COLO829 (cell line): ENCODE results near the gene VWA3A.
"Not testable (repeated sequence)": the region's sequence is repeated elsewhere in the genome, so short reads cannot be mapped to it uniquely, and the experiment has no call there.

Source experiments
- DNase-seq: peaks from one replicate; pipeline ENCODE4 v3.0.0; 2012; ENCODE audit warnings: low spot score

The VWA3A gene, protein sequence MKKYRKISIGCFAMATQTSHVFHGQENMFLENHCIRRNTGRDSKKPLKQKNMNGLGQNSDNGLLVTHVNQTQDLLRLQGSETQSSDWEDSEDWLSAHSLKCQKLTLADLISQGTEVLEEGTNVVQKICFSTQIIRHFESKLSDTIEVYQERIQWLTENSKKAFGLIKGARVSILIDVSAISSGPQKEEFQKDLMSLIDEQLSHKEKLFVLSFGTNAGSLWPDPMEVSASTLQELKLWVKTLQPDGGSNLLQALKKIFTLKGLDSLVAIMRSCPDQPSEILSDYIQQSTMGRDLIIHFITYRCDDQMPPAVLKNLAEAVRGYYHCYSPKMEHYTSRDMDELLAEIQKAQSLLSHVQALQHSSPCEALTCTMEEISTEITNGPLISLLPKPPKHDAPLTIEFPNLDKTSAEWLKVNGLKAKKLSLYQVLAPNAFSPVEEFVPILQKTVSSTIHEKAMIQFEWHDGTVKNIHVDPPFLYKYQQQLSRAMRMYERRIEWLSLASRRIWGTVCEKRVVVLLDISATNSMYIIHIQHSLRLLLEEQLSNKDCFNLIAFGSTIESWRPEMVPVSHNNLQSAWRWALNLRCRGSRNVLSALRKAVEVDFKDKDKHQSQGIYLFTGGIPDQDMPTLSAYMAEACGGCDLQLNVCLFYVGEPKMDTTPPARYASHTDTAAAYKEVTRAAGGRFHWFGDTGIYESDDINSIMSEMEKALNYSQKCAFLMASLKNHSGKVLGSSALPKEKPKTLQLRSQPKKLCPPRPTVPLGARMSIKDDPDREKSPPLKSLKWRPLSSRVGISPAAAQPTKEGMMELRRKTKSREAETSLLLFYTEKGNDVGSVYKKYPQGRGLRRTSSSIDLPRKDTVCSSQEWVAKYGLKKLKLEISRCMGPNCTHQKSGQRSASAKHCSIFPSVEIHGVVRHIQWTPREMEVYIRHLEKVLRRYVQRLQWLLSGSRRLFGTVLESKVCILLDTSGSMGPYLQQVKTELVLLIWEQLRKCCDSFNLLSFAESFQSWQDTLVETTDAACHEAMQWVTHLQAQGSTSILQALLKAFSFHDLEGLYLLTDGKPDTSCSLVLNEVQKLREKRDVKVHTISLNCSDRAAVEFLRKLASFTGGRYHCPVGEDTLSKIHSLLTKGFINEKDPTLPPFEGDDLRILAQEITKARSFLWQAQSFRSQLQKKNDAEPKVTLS

DNA sequence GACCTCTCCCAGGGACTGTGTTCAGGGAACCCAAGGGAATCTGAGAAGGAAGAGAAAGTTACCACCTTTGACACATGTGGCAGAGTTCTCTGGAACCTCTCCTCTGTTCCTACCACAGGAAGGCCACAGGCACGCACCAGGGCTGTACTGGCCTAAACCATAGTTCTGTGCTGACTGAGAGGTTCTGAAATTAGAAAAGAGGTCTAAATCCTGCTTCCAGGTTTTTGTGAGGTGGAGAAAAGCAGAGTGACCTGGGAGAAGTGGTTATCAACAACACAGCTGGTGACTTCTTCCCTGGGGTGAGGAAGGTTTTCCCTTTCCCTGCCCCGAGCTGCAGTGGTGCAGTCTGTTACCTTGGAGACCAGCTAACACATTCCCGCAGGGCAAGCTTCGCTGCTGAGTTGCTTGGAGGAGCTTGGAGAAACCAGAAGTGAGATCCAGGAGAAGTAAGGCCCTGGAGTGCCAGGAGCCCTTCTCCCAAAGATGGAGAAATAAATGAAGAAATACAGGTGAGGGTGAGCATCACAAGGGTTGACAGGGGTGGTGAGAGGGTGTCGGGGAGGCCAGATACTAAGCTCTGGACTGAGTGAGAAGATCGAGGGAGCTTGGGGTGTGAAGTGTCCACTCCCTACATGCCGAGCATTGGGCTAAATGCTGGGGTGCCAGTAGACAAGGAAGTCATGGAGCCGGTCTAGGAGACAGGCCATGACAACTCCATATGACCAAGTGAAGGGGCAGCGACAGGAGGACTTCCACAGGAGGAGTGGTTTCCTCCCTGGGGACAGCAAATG is at the start of gene VWA3A:
Gene VWA3A, plus strand, starts transcription at position 399 of the 791 bp plus-strand sequence. Its CDS starts 97 bp downstream, at position 496.
- DNase-seq: no peak

DNA sequence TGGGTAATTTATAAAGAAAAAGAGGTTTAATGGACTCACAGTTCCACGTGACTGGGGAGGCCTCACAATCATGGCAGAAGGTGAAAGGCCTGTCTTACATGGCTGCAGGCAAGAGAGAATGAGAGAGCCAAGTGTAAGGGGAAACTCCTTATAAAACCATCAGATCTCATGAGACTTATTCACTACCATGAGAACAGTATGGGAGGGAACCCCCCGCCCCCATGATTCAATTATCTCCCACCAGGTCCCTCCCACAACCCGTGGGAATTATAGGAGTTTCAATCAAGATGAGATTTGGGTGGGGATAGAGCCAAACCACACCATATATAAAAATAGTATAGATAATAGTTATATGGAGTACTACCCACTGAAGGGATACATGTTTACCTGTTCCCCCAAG is 48.5 kb upstream of the VWA3A start:
- DNase-seq: not testable (repeated sequence)

DNA sequence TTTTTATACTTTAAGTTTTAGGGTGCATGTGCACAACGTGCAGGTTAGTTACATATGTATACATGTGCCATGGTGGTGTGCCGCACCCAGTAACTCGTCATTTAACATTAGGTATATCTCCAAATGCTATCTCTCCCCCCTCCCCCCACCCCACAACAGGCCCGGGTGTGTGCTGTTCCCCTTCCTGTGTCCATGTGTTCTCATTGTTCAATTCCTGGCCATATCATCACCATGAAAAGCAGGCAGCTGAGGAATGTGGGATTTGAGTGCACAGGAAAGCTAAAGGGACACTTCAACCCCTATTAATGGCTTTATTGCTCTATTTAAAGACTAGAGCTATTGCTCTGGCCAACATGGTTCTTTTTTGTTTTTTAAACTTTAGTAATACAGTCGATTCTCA is 46.5 kb upstream of the VWA3A start:
- not testable (repeated sequence) for DNase-seq

DNA sequence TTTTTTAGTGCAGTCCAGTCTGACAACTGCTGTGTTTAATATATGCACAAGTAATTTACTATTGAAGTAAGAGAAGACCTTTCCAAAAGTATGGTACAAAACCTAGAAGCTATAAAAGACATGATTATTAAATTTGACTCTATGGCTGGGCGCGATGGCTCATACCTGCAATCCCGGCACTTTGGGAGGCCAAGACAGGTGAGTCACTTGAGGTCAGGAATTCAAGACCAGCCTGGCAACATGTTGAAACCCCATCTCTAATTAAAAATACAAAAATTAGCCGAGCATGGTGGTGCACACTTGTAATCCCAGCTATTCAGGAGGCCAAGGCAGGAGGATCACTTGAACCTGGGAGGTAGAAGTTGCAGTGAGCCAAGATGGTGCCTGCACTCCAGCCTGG is 41.4 kb upstream of the VWA3A start:
- DNase-seq: no peak

DNA sequence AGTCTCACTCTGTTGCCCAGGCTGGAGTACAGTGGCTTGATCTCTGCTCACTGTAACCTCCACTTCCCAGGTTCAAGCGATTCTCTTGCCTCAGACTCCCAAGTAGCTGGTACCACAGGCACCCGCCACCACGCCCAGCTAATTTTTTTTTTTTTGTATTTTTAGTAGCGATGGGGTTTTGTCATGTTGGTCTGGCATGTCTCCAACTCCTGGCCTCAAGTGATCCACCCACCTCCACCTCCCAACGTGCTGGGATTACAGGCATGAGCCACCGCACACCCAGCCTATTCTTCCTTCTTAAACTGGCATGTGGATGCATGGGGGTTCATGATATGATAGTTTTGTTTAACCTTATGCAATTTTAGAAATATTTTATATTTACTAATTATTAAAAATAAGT is 39.4 kb upstream of the VWA3A start:
- no peak for DNase-seq

DNA sequence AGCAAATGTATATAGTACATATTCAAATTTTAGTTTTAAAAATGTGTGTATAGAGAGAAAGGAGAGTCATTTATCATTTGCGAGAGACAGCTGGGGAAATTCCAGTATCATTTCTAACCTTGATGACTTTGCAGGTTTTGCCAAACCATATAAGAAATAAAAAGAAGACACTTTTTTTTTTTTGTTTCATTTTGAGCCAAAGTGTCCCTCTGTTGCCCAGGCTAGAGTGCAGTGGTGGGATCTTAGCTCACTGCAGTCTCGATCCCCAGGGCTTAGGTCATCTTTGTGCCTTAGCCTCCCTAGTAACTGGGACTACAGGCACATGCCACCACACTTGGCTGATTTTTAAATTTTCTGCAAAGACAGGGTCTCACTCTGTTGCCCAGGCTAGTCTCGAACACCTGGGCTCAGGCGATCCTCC is 38.4 kb upstream of the VWA3A start:
- DNase-seq: no peak

DNA sequence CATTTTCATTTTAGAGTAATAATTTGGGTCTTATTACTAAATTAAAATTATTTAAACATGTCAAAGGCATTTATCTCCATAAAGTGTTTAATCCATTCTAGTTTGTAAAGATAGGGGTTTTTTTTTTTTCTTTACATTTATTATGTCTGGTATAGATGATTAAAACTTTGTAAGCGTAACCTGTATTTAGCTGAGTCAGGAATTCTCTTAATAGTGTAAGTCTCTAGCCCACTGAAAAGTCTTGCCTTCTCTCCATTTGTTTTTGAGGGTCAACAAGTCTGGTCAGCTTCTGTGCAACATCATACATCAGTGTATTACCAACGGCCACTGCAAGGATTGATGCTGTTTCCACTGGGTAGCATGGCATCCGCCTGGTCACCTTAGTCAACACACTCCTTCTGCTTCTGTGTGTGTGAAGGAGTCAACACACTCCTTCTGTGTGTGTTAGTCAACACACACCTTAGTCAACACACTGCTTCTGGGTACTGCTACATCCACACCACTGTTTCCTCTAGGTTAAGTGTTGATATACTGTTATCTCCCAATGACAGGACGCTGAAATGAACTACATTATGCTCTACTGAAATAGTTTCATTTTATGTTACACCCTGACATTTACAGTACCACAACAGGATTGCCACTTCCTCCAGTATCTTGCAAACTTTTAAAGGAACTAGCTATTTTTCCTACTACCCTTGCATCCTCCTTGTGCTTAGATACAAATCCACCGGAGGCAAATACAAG is 37.3 kb upstream of the VWA3A start:
- no peak for DNase-seq

DNA sequence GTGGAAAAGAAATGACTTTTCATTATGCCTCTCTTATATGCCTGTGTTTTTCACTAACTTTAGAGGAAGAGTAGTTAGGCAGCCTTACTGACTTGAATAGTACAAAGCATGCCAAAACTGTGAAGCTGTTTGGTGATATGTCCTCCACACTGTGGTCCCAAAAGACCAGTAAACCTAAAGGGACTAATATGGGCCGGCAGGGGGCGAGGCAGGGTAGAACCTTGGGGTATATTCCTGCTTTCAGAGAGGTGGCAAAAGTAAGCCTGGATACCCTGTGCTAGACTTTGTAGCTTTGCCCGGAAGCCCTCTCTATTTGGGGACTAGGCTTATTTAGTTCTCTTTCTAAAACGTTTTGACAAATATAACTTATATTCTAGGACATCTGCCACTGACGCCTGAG is 36.5 kb upstream of the VWA3A start:
- DNase-seq: no peak

DNA sequence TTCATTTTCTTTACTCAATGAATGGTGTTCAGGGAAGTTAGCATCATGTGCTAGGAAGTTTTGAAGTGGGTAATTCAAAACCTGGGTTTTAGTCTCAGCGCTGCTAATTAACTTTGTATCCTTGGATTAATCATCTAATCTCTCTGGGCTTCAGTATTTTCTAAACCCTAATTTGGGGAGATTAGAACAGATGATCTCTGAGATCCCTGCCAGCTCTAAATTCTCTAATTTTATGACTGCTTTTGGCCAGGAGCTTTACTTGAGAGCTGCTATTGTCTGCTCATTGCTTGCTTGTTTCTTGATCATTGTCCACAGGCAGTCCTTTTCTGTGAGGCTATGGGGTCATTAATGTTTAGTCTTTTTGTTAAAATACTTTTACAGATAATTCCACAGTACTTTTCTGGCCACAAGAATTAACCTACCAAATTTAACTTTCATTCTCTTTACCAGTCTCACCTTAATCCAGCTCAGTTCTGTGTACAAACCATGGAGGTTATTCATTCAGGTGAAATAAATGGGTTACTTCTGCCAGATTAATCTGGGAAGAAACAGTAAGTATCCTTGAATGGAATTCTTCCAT is 28.4 kb upstream of the VWA3A start:
- no peak for DNase-seq

DNA sequence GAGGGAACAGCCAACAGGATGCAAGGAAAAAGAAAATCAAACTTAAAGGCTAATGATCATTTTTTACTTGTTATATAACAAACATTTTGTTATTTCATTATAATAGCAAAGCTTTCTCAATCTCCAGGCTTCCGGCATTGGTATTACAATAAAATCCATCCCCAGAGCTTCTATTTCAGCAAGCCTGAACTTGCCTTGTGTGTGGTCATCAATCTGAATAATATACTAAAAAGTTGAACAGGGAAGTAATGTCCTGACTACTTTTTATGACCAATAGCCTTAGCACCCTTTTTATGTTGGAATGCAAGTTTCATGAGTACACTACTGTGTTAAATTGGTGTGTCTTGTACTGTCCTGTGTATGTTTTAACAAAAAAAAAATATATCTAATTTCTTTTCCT is 27.1 kb upstream of the VWA3A start:
- DNase-seq: no peak

DNA sequence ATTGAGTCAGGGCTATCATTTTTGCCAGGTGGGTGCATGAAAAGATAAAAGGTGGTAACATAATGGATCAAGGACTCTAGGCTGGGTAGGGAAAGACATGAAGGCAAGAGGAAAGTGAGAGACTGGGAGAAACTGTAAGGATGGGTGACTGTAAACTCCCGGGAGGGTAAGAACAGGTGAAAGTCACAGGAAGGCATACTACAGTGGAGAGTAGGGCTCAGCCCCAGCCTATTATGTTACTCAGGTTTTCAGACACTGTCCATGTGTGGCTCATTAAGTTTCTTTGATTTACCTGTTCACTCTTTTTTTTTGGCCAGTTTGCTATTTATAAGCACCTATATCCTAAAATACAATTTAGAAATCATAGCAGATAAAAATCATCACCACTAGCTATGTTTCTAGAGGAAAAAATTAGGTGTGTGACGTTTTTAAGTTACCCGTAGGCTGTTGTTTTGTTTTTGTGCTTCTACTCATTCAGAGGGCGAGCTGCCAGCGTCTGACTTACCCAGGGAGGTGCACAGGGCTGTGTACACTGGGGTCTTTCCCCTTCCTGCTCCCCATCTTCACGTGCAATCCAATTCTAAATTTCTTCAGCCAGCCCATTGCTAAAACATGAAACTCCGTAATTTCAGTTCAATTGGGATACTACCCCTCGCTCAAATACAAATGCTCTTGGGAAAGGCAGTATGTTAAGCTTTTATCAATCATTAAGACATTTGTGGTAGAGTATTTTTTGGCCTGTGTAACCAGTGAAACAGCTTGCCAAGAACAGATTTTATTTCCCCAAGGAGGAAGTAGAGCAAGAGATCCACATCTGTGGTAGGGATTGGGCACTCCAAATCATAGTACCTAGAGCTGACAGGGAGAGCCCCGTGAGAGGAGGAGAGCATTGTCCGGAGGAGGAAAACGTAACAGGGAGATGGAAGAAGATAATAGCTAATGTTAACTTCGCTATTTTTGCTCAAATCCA is 21.7 kb upstream of the VWA3A start:
- no peak for DNase-seq

DNA sequence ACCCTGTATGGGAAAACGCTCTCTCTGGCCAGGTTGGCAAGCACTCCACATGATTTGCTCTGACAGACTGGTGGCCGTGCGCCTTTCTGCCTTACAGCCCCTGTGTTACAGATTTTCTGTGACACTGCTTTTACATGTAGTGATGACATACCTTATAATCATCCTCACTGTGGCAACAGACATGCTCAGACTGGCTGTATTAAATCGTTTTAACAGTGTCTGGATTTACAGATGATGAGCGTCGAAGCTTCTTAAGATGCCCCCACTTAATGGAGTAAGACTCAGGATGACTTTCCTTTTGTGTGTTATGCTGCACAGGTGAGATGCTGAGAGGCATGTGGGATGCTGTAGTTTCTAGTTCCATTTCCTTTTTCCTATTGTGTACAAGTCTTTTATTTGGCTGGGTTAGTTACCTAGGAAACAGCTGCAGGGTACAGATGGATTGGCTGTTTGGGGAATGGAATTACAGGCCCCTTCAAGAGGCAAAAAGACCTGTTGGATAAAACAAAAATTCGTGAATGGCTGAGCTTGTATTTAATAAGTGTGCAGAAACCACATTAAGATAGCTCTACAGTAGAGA is 20.9 kb upstream of the VWA3A start:
- DNase-seq: no peak

DNA sequence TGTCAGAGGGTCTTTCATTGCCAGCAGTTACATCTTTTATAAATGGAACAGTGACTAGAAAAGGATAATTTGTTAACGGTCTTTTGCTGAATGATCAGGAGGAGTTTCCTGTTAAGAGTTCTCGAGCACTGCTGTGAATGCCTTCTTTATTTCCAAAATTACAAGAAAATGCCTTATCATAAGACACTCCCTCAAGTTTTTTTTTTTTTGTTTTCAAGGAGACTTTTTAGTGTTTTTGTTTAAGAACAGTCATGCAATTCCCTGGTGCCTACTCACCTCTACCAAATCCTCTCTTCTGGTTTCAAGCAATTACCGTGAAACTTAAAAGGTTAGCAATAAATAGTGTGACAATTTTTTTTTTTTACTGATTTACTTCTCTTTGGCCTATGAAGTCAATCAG is 19.0 kb upstream of the VWA3A start:
- DNase-seq: peak; percentile 84

DNA sequence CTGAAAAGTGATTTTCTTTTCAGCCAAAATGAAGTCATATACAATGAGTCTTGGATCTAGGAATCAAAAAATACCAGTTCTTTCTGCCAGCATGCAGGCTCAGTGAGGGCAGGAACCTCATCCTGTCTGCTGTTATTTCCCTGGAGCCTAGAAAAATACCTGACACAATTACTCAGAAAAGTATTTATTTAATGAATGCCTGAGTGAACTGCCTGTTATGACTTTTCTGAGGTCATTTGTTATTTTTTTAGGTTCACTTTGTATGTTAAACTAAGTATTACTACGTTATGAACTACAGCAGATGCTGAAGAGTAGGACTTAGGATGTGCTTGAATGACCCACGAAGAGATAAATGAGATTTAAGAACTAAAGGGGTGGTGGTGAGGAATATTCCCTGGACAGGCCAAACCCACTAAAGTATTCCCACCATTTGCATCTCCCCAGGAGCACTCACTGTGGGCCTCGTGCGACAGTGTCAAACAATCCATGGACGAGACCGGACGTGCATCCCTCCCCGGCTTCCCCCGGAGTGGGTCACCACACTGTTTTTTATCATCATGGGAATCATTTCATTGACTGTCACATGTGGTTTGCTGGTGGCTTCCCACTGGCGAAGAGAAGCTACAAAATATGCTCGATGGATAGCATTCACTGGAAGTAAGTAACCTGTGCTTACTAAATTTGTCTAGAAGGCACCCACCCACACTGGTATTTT is 17.1 kb upstream of the VWA3A start:
- no peak for DNase-seq

DNA sequence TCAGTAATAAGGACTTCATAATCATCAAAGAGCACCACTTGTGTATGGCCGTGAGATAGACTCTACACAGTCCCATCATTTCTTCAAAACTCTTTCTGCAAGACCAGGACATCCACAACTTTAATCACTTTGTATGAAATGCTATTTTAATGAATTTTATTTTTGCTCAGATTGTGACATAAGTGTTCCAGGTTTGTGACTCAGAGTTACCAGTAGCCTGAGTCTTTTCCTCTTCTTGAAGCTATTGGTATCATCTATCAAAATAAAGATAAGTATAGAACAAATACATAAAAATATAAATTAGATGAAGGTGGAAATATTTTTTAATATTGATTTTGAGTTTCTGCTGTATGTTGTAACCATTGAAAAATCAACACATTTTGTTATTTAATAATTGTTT is 16.6 kb upstream of the VWA3A start:
- no peak for DNase-seq

DNA sequence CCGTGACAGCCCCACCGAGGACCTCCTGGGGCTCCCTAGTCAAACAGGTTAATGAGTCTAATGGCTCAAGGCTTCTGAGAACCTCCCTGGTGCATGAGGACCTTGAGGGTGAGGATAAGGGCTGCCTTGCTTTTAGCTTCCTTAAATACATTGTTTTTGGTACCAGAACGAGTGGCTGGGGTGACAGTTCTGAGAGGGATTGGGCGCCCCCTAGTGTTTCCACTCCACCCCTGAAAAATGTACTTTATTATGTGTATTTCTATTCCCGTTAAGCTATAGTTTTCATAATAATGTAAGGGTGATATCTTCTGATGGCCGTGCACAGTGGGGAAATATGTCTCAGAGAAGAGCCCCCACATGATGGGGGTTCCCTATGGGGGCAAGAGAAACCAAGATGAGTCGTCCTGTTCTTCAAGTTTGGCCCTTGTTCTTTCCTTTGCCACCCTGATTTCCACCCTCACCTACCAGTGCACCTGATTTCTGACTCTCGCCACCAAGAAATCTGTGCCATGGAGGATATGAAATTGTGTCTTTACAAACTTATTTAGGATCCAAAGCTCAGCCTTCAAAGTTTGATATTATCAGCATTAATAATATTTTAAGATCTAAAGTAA is 14.5 kb upstream of the VWA3A start:
- DNase-seq: peak; percentile 61

DNA sequence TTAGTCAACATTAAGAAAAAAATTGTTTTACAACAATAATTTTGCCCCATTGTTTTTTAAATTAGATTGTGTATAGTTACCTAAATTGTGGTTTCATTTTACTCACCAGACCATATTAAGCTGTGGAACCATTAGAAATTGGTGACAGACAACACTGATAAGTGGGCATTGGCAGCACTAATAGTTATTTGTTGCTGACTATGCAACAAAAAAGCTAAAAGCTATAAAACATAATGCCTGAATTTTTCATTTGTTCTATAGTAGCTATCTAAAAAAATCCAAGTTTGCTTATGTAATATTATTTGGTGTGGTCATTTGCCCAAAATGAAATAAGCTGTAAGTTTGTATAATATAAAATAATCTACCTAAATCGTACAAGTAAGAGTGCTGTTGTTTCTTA is 13.7 kb upstream of the VWA3A start:
- no peak for DNase-seq

DNA sequence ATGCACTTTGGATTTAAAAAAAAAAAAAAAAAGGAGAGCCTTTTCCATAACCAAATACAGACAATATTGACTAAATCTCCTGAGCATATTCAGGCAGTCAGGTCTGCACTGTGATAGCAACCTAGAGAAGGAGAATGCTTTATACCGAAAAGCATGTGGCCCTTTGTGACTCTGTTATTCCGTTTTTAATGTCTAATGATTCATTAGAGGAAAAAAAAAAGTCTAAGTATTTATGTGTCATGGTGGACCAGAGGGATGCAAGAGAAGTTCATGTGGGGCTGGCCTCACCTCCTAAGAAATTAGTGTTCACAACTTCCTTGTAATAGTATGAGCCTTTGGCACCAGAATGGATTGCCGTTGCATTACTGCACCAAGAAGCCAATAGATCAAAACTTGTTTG is 11.3 kb upstream of the VWA3A start:
- no peak for DNase-seq
